Activated CD4-positive, alpha-beta memory T cell treated with anti-CD3 and anti-CD28 coated beads for 36 hours (primary cell): Measurements from ENCODE around the gene SMPD2. TPM values are rescaled to one million over a fixed set of nuclear protein-coding genes. Genes with fewer than 3 reads are reported as not detected.

Experiments
- CTCF ChIA-PET: fragments of 350-600 bp; sonication (Branson Sonifier 250); formaldehyde crosslinking; loops from one replicate; lab custom pipeline; 2021; ENCODE audit warnings: antibody characterized with exemption, inconsistent platforms; lab: Charles Lee
- POLR2A ChIA-PET: fragments of 350-600 bp; sonication (Branson Sonifier 250); formaldehyde crosslinking; loops from one replicate; lab custom pipeline; 2021; ENCODE audit warnings: antibody characterized with exemption; lab: Charles Lee
- DNase-seq: peaks from one replicate; pipeline ENCODE4 v3.0.0-alpha.2; 2020
- H3K27ac Mint-ChIP-seq: one replicate; pipeline ENCODE4 v1.8.0; 2021; ENCODE audit warnings: mixed read lengths
- H3K27me3 Mint-ChIP-seq: one replicate; pipeline ENCODE4 v1.8.0; 2021; ENCODE audit warnings: mixed read lengths
- H3K36me3 Mint-ChIP-seq: one replicate; pipeline ENCODE4 v1.8.0; 2021; ENCODE audit warnings: mixed read lengths
- H3K4me1 Mint-ChIP-seq: one replicate; pipeline ENCODE4 v1.8.0; 2021; ENCODE audit warnings: low read depth, mixed read lengths
- H3K4me3 Mint-ChIP-seq: one replicate; pipeline ENCODE4 v1.8.0; 2021; ENCODE audit warnings: mild to moderate bottlenecking, mixed read lengths
- H3K9me3 Mint-ChIP-seq: one replicate; pipeline ENCODE4 v1.8.0; 2021; ENCODE audit warnings: mixed read lengths
- intact Hi-C: fragments of 100-400 bp; cut with micrococcal nuclease; formaldehyde crosslinking; loops from one replicate; pipeline ENCODE4 v1.15.1; 2023
- total RNA-seq, 2 experiments: library from RNA; stranded (reverse); gene quantifications; one replicate each; pipeline ENCODE4 v1.2.3, GENCODE V29; 2021

Gene SMPD2
- 1 to 10 TPM; 9.7 TPM for total RNA-seq

- Mint-ChIP-seq H3K4me3 (peak within 1 kb of the TSS; percentile 87), H3K27ac (peak within 1 kb of the TSS; percentile 82), H3K4me1 (peaks cover 21% of the 10 kb centered on the region), H3K27me3 (no peaks in the 10 kb centered on the region), H3K36me3 (peaks cover 16% of the 10 kb centered on the region), H3K9me3 (no peaks in the 10 kb centered on the region)
- CTCF ChIA-PET, result interaction anchor here (1.0 to 2.9 kb wide), 5 partner anchors 10 to 57 kb away, joined by 3 to 19 read pairs (median 8); partner anchors contain the start of gene MICAL1
- POLR2A ChIA-PET, result interaction anchor here (1.1 to 3.5 kb wide), 8 partner anchors 10 to 67 kb away, joined by 3 to 37 read pairs (median 9); partner anchors contain the start of genes CD164, MICAL1 and ZBTB24
- intact Hi-C loops, result loop anchor here (1.0 to 5.0 kb wide), 6 partner anchors 15 to 346 kb away; partner anchors contain the start of genes AK9, CD164, CEP57L1 and FIG4
- DNase-seq, result peak; percentile 84
Measured at GRCh38 chr6:109440331-109441068, at the start of gene SMPD2, which contains the start of gene PPIL6. SMPD2 (plus strand) TSS chr6:109440724; CDS start chr6:109441122, 398 bp downstream. PPIL6 (minus strand) TSS chr6:109440628; CDS start chr6:109440590, 38 bp downstream.

GRCh38 chr6:109393157-109393885, 47.2 kb upstream of the SMPD2 start:
- H3K27me3 Mint-ChIP-seq, result no peaks in the 10 kb centered on the region
- CTCF ChIA-PET, result interaction anchor here (0.7 to 1.1 kb wide), 3 partner anchors 10 to 206 kb away, joined by 4 to 5 read pairs (median 4); no protein-coding TSS in a partner anchor

GRCh38 chr6:109393886-109394281, 46.6 kb upstream of the SMPD2 start:
- no peaks in the 10 kb centered on the region for H3K36me3 Mint-ChIP-seq
- H3K4me3 Mint-ChIP-seq, result no peak overlapping the region
- no peak for DNase-seq
- ChIA-PET POLR2A (interaction anchor here (1.1 kb wide), 1 partner anchor 11 kb away, joined by 3 read pairs; no protein-coding TSS in a partner anchor), CTCF (interaction anchor here (1.1 to 1.2 kb wide), 2 partner anchors 10 to 28 kb away, joined by 3 to 4 read pairs; no protein-coding TSS in a partner anchor)
- H3K27ac Mint-ChIP-seq, result no peak overlapping the region
- intact Hi-C loops, result no loop called here
- H3K4me1 Mint-ChIP-seq, result peaks cover 5% of the 10 kb centered on the region
- no peaks in the 10 kb centered on the region for H3K27me3 Mint-ChIP-seq
- no peaks in the 10 kb centered on the region for H3K9me3 Mint-ChIP-seq

More at GRCh38 chr6:109393157-109393885, 47.2 kb upstream of the SMPD2 start:
- Mint-ChIP-seq H3K27ac (no peak overlapping the region), H3K4me1 (peaks cover 5% of the 10 kb centered on the region), H3K4me3 (no peak overlapping the region), H3K9me3 (no peaks in the 10 kb centered on the region), H3K36me3 (no peaks in the 10 kb centered on the region)
- intact Hi-C loops, result no loop called here
- POLR2A ChIA-PET, result interaction anchor here (1.1 kb wide), 1 partner anchor 10 kb away, joined by 3 read pairs; no protein-coding TSS in a partner anchor
- no peak for DNase-seq

- no peaks in the 10 kb centered on the region for H3K27me3 Mint-ChIP-seq
- H3K27ac Mint-ChIP-seq, result no peak overlapping the region
- CTCF ChIA-PET, result interaction anchor here (0.7 to 2.5 kb wide), 3 partner anchors 12 to 208 kb away, joined by 3 to 13 read pairs (median 10); no protein-coding TSS in a partner anchor
Measured at GRCh38 chr6:109396046-109396718, 44.3 kb upstream of the SMPD2 start.

GRCh38 chr6:109397020-109397419, 43.5 kb upstream of the SMPD2 start:
- Mint-ChIP-seq H3K4me3 (no peak overlapping the region), H3K9me3 (no peaks in the 10 kb centered on the region), H3K27ac (no peak overlapping the region), H3K4me1 (peaks cover 5% of the 10 kb centered on the region), H3K36me3 (no peaks in the 10 kb centered on the region), H3K27me3 (no peaks in the 10 kb centered on the region)
- ChIA-PET CTCF (interaction anchor here (2.0 to 2.5 kb wide), 2 partner anchors 12 to 209 kb away, joined by 10 to 13 read pairs; no protein-coding TSS in a partner anchor), POLR2A (interaction anchor here (1.0 kb wide), 1 partner anchor 14 kb away, joined by 6 read pairs; no protein-coding TSS in a partner anchor)
- DNase-seq, result no peak
- intact Hi-C loops, result no loop called here

More at GRCh38 chr6:109396046-109396718, 44.3 kb upstream of the SMPD2 start:
- POLR2A ChIA-PET, result interaction anchor here (1.0 kb wide), 1 partner anchor 13 kb away, joined by 6 read pairs; no protein-coding TSS in a partner anchor
- DNase-seq, result no peak
- intact Hi-C loops, result no loop called here
- H3K4me3 Mint-ChIP-seq, result no peak overlapping the region
- H3K36me3 Mint-ChIP-seq, result no peaks in the 10 kb centered on the region
- no peaks in the 10 kb centered on the region for H3K9me3 Mint-ChIP-seq
- peaks cover 5% of the 10 kb centered on the region for H3K4me1 Mint-ChIP-seq

- ChIA-PET POLR2A (no interaction called here), CTCF (interaction anchor here (0.6 kb wide), 1 partner anchor 218 kb away, joined by 3 read pairs; no protein-coding TSS in a partner anchor)
- Mint-ChIP-seq H3K9me3 (no peaks in the 10 kb centered on the region), H3K4me3 (no peak overlapping the region), H3K27me3 (peaks cover 2% of the 10 kb centered on the region), H3K27ac (no peak overlapping the region), H3K36me3 (no peaks in the 10 kb centered on the region), H3K4me1 (no peaks in the 10 kb centered on the region)
- no peak for DNase-seq
- intact Hi-C loops, result no loop called here
Measured at GRCh38 chr6:109406196-109406595, 34.3 kb upstream of the SMPD2 start.

- Mint-ChIP-seq H3K27me3 (peaks cover 2% of the 10 kb centered on the region), H3K27ac (no peak overlapping the region), H3K4me1 (no peaks in the 10 kb centered on the region), H3K36me3 (no peaks in the 10 kb centered on the region), H3K4me3 (no peak overlapping the region), H3K9me3 (no peaks in the 10 kb centered on the region)
- POLR2A ChIA-PET, result no interaction called here
- DNase-seq, result no peak
- CTCF ChIA-PET, result no interaction called here
- intact Hi-C loops, result no loop called here
Measured at GRCh38 chr6:109411034-109411433, 29.5 kb upstream of the SMPD2 start.

- no peak for DNase-seq
- H3K36me3 Mint-ChIP-seq, result no peaks in the 10 kb centered on the region
- CTCF ChIA-PET, result no interaction called here
- H3K4me1 Mint-ChIP-seq, result no peaks in the 10 kb centered on the region
- no peaks in the 10 kb centered on the region for H3K27me3 Mint-ChIP-seq
- H3K4me3 Mint-ChIP-seq, result no peak overlapping the region
- H3K9me3 Mint-ChIP-seq, result no peaks in the 10 kb centered on the region
- POLR2A ChIA-PET, result no interaction called here
- no peak overlapping the region for H3K27ac Mint-ChIP-seq
- intact Hi-C loops, result no loop called here
Measured at GRCh38 chr6:109417646-109418045, 22.9 kb upstream of the SMPD2 start.

GRCh38 chr6:109420751-109421150, 19.8 kb upstream of the SMPD2 start:
- Mint-ChIP-seq H3K27ac (no peak overlapping the region), H3K36me3 (no peaks in the 10 kb centered on the region), H3K27me3 (no peaks in the 10 kb centered on the region), H3K4me1 (no peaks in the 10 kb centered on the region), H3K4me3 (no peak overlapping the region), H3K9me3 (no peaks in the 10 kb centered on the region)
- no peak for DNase-seq
- ChIA-PET CTCF (no interaction called here), POLR2A (no interaction called here)
- intact Hi-C loops, result no loop called here

- POLR2A ChIA-PET, result no interaction called here
- no peak for DNase-seq
- CTCF ChIA-PET, result interaction anchor here (1.0 kb wide), 1 partner anchor 27 kb away, joined by 3 read pairs; no protein-coding TSS in a partner anchor
- Mint-ChIP-seq H3K4me1 (peaks cover 2% of the 10 kb centered on the region), H3K9me3 (no peaks in the 10 kb centered on the region), H3K27ac (no peak overlapping the region), H3K27me3 (no peaks in the 10 kb centered on the region), H3K36me3 (no peaks in the 10 kb centered on the region), H3K4me3 (no peak overlapping the region)
- intact Hi-C loops, result no loop called here
Measured at GRCh38 chr6:109421184-109421583, 19.3 kb upstream of the SMPD2 start.

- no peak for DNase-seq
- CTCF ChIA-PET, result no interaction called here
- no peaks in the 10 kb centered on the region for H3K36me3 Mint-ChIP-seq
- POLR2A ChIA-PET, result no interaction called here
- intact Hi-C loops, result no loop called here
- H3K9me3 Mint-ChIP-seq, result no peaks in the 10 kb centered on the region
- no peak overlapping the region for H3K27ac Mint-ChIP-seq
- peaks cover 3% of the 10 kb centered on the region for H3K4me1 Mint-ChIP-seq
- peaks cover 1% of the 10 kb centered on the region for H3K27me3 Mint-ChIP-seq
- H3K4me3 Mint-ChIP-seq, result no peak overlapping the region
Measured at GRCh38 chr6:109424946-109425345, 15.6 kb upstream of the SMPD2 start.
